Esophagus muscularis mucosa (tissue), 3 donors: ENCODE results near the gene CRYBG2.

Experiments
- POLR2A ChIP-seq: fragments of 450-650 bp; IDR thresholded peaks from one replicate; pipeline ENCODE4 v1.6.1; 2017; ENCODE audit warnings: antibody characterized with exemption, moderate library complexity, mild to moderate bottlenecking, low read depth
- POLR2AphosphoS5 ChIP-seq, 2 donors: sonication (generic); formaldehyde crosslinking; IDR thresholded peaks; one replicate each; pipeline ENCODE4 v1.6.1; 2017; ENCODE audit warnings: antibody characterized with exemption in 2 of 2
- TF ChIP-seq, protein P1 (sequence below), 3 experiments: fragments of 200-600 bp in 2 of 3; fragments of 450-650 bp in 1 of 3; sonication (generic) in 2 of 3; IDR thresholded peaks; one replicate each; pipeline ENCODE4 v1.5.1; 2017 to 2019; ENCODE audit warnings: antibody characterized with exemption in 3 of 3, mild to moderate bottlenecking in 2 of 3, moderate library complexity in 1 of 3

GRCh38 chr1:26284597-26285347 lies 69.2 kb downstream of the CRYBG2 start:
- TF ChIP-seq, protein P1, sequence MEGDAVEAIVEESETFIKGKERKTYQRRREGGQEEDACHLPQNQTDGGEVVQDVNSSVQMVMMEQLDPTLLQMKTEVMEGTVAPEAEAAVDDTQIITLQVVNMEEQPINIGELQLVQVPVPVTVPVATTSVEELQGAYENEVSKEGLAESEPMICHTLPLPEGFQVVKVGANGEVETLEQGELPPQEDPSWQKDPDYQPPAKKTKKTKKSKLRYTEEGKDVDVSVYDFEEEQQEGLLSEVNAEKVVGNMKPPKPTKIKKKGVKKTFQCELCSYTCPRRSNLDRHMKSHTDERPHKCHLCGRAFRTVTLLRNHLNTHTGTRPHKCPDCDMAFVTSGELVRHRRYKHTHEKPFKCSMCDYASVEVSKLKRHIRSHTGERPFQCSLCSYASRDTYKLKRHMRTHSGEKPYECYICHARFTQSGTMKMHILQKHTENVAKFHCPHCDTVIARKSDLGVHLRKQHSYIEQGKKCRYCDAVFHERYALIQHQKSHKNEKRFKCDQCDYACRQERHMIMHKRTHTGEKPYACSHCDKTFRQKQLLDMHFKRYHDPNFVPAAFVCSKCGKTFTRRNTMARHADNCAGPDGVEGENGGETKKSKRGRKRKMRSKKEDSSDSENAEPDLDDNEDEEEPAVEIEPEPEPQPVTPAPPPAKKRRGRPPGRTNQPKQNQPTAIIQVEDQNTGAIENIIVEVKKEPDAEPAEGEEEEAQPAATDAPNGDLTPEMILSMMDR (IDR thresholded peaks at IDR 0.05) = peak; percentile 51 to 75 (median 66)
- TF ChIP-seq POLR2AphosphoS5 (IDR thresholded peaks at IDR 0.05) (peak; percentile 34 to 48), POLR2A (no peak)
